Ureter (tissue), 1 donor: ENCODE data around the gene IL1RL1. TPM values are rescaled to one million over a fixed set of nuclear protein-coding genes. Genes with fewer than 3 reads are reported as not detected.

ENCODE experiments used
- DNase-seq: peaks from one replicate; pipeline ENCODE4 v3.0.0-alpha.2; 2020; ENCODE audit warnings: low spot score
- total RNA-seq: library from RNA; stranded (reverse); gene quantifications from one replicate; pipeline ENCODE4 v1.2.4, GENCODE V29; 2023
- donor health status: DM: yes; HTN: yes; CAD: no.

The IL1RL1 gene
- total RNA-seq, 1 donor from 2014 or later: 18.3 TPM

- no peak for DNase-seq
These were observed 56.1 kb downstream of the IL1RL1 start for GRCh38 chr2:102367331-102367971.

DNA sequence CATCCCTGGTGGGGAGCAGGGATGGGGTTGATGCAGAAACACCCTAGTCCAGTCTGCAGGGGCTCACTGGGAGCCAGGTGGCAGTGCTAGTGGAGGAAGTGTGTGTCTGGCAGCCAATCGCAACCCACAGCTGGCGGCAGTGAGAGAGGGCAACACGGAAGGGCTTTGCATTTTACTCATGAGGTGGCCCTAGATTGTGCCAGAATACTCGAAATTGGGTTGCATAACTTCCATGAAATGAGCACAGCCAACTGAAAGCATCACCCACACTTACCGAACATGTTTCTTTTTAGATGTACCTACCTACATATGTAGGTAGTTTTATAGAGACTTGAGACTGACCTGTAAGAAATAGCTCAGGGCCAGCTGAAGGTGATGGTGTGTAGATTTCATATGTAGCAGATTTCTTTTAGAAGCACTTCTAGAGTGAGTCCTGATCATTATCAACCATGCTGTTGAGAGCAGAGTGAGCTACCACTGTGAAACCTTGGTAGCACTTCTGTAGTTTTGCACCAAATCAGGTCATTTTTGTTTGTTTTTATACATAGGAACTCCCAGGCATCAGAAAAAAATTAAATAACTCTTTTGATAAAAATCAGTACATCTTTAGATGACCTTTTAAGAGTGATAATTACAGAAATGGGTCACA, 57.2 kb downstream of the IL1RL1 start:
- DNase-seq: no peak

DNA sequence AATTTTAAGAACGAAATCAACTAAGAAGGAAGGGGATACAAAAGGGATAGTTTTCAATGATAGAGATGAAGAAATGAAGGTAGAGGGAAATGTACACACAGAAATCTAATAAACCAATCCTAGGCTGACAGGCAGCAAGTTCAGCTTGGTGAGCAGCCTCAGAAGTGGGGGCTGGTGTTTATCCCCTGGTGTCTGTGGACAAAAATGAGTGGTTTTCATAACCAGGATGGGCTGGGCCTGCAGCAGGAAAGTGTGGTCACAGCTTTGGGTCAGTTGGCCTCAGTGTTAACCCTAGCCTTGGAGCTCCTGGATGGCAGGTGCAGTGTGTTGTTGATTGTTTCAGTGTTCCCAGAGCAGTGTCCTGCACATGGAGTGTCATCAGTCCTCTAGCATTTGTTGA, 58.5 kb downstream of the IL1RL1 start:
- no peak for DNase-seq

DNA sequence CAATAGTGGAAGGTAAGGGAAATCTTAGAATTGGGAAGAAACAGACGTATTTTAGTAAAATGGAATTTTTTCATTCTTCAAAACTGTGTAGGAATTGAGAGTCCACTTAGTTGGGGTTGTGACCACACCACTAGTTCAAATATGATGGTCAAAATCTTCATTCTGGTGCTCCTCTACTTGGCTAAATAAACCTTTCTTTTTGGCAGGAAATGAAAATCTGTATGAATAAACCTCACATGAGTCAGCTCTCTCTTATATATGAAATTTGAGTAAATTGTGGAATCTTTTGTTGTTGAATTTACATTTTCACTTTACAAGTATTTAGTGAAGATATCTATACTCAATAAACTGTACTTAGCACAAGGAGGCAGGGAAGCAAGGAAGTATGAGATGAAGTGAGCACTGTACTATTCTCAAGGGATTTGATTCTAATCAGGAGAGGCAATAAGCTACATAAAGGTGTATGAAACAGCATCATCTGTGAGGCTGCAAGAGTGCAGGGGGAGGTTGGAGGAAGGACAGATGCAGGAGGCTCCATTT, 64.8 kb downstream of the IL1RL1 start:
- DNase-seq: no peak

- DNase-seq: no peak
These were observed 72.4 kb downstream of the IL1RL1 start for GRCh38 chr2:102383722-102384121.

GRCh38 chr2:102385522-102385921, 74.2 kb downstream of the IL1RL1 start:
- DNase-seq: no peak

- no peak for DNase-seq
These were observed 74.6 kb downstream of the IL1RL1 start for GRCh38 chr2:102386004-102386403.

DNA sequence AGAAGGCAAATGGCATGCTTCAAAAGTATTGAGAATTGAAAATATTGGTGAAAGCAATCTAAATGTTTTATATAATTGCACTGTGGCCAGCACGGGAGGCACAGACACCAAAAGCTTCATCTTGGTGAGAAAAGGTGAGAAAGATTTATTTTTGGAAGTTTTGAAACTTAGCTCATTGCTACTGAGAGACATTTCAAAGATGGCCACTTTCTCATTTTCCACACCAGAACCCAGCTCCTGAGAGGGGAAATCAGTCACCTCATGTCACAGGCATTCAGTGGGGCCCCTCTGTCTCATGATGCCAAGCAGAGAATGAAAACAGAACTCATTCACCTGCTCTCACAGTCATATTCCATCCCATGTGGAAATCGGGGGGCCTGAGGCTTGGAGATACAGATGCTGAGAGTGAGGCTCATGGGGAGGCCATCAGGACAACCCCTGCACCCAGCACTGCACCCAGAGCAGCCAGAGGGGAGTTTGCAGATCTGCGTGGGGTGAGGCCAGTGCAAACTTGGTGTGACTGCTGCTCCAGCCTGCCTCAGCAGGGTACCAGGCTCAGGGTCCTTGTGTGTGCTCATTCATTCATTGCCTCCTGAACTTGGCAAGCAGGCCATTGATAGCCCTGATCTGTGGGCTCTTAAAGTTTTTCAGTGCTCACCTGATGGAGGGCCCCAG, 75.6 kb downstream of the IL1RL1 start:
- no peak for DNase-seq

DNA sequence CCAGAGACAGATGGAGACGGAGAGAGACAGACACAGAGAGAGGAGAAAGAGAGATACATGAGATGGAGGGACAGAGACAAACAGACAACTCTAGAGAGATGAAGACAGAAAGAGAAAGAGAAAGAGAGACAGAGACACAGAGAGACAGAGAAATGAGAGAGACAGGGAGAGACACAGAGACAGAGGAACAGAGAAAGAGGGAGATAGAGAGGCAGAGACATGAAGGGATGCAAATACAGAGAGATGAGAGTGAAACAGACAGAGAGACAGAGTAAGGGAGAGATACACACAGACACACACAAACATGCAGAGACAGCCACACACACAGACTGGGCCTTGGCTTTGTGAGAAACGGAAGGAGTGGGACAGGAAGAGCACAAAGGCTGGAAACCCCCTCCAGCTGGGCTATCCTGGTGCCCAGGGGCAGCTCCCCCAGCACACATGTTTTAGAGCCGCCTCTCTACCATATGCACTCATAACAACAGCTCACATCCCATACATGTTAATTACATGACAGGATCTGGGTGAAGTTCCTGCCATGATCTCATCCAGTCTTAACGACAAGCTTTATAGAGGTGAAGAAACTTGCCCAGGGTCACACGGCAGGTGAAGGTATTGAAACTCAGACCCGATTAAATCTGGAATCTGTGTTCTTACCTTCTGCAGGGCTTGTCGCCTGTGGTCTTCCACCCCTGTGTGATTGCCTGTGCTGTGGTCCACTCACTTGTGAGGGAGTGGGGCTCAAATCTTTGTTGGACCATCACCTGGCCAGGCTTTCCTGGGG, 76.6 kb downstream of the IL1RL1 start:
- DNase-seq: no peak

GRCh38 chr2:102391565-102391964, 80.2 kb downstream of the IL1RL1 start:
- no peak for DNase-seq

DNA sequence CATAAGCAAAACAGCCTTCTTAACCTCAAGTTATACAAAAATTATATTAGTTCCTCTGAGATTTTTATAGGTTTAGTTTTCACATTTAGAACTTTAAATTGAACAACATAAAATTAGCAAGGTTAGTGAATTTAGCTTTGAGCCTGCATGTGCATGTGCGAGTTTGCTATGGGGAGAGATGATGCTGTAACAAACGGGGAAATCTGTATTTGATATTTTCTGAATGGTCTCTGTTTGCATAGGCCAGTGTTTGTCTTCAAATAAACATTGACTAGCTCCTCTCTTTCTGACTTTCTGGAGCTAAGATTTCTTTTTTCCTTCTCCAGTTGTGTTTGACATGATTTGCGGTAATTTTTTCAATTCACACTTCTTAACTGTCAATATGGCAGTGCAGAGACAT, 80.7 kb downstream of the IL1RL1 start:
- no peak for DNase-seq

- no peak for DNase-seq
These were observed 81.6 kb downstream of the IL1RL1 start for GRCh38 chr2:102392942-102393341.

DNA sequence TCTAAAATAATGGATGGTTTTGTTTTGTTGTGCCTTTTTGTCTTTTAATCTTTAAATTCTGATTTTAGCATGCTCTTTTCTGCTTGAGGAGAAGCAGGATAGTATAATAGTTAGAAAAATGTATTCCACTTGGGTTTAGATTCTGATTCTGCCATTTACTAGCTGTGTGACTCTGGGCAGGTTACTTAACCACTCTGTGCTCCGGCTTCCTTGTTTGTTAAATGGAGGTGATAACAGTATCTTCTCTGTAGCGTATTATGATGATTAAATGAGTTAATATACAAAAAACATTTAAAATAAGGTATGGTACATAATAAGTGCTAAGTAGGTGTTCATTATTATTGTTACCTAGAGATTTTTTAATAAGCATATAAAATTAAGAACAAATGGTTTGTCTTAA, 84.6 kb downstream of the IL1RL1 start:
- DNase-seq: no peak

DNA sequence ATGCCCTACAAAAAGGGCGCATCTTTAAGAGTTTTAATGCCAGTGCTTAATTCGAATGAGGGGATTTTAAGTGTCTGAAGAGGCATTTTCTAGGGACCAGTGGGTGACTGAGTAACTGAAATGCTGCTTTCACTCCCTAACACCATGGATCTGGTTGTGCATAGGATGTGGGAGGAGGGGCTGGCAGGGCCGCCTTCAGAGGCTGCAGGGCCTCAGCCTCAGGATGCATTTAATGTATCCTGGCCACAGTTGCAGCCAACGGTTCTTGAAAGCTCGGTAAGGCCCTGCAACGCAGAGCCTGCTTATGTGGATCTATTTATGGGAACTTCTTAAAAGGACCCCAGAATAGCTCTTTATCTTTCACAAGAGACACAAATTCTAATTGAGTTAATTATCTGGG, 85.8 kb downstream of the IL1RL1 start:
- DNase-seq: no peak

- DNase-seq: no peak
These were observed 88.3 kb downstream of the IL1RL1 start for GRCh38 chr2:102399499-102400141.

DNA sequence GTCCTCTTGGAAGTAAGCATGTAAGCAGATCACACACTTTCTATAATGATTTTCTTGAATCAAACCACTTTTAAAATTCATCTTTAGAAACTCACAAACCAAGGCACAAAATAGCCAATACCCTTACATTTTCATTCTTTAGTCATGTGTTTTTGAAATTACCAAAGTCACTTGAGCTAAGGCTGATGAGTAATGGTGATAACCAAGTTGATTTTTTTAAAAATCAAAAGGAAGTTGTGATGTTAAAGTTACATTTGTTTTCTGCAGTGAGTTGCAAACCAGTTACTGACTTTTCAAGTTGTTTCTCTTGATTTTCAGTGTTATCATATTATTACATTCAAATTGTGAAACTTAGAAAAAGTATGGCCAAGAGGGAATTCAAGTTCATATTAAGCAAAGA, 90.1 kb downstream of the IL1RL1 start:
- DNase-seq: no peak

Other genes with a start within 250 kb of the IL1RL1 start
- 93.3 TPM for gene IL1R1, start 168.8 kb upstream of the IL1RL1 start, total RNA-seq
- gene IL1RL2, start 124.5 kb upstream of the IL1RL1 start, total RNA-seq: 5.2 TPM
- 12.4 TPM for gene IL18R1, start 44.2 kb downstream of the IL1RL1 start, total RNA-seq
- gene IL18RAP, start 111.6 kb downstream of the IL1RL1 start, total RNA-seq: 2.6 TPM
- gene SLC9A4, start 161.7 kb downstream of the IL1RL1 start, total RNA-seq: 23.5 TPM